K562 (cell line): ENCODE results near the gene WDR49.

ENCODE experiments used
- CTBP1 ChIP-seq: fragments of 450-650 bp; IDR thresholded peaks from 2 replicates; pipeline ENCODE4 v1.6.1; 2016; ENCODE audit warnings: borderline replicate concordance
- HDAC1 ChIP-seq, 2 experiments: fragments of 450-650 bp; IDR thresholded peaks; 2 replicates each; pipeline ENCODE4 v1.6.1; 2016 to 2017; ENCODE audit warnings: inconsistent platforms in 1 of 2, mild to moderate bottlenecking in 1 of 2, moderate library complexity in 1 of 2

DNA sequence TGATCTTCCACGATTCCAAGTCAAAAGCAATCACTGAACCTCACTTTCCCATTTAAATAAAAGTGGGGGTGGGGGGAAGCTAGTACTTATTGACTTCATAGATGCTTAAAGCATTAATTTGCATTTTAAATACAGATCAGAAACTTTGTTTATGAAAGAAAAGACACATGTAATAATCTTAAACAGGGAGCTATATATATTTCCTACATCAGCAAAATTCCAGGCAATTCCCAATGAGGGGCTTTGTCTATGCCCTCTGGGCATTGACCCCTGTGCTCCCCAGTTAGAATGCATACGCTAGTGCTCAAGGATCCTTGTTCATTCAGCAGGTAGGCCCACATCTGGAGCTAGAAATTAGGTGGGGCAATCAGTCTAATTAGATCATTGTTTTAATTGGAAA is 199.9 kb downstream of the WDR49 start:
- TF ChIP-seq CTBP1 (no peak), HDAC1 (IDR thresholded peaks at IDR 0.05) (no peak)
